Measurements from ENCODE around the gene SCARB1.
A peak's percentile ranks its signal among the peaks of the same experiment; 100 is the strongest.
"Not testable (repeated sequence)": the region's sequence is repeated elsewhere in the genome, so short reads cannot be mapped to it uniquely, and the experiment has no call there.

The SCARB1 gene

DNA sequence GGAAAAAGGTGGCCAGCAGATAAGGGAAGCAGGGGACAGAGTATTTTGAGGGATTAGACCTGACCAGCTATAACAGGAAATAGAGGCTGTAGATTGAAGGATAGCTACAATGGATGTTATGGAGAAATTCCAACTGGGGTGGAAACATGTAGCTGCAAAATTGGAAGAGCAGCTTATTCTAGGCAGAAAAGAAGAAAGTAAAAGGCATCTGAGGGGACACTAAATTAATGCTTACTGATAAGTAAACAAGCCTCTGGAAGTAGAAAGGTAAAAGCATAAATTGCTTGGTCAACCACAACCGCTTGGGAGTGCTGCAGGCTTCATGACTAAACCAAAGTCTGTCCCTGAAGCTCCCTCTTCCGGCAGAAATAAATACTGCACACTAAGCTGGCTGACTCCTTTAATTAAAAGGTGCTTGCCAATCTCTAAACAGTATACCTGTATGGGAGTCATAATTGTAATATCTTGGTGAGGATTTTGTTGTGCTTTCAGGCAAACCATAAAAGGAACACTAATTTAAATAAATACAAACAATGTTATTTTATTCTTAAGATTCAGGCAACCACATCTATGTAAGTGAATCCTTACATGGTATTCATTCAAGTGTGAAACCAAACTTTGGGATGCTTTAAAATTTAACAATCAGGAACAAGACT is 43.1 kb upstream of the SCARB1 start:
- Histone ChIP-seq H3K4me3 (replicated peaks; ENCODE audit: low read depth, low read length) (no peak overlapping the region), H3K27me3 (replicated peaks; ENCODE audit: control insufficient read depth, insufficient read depth, low read length) (no peaks in the 10 kb centered on the region), H3K36me3 (ENCODE audit: control insufficient read depth, insufficient read depth, low read length) (peaks cover 7% of the 10 kb centered on the region)
- no peak for DNase-seq (ENCODE audit: extremely low read depth, insufficient read length)
- TF ChIP-seq, protein P1, sequence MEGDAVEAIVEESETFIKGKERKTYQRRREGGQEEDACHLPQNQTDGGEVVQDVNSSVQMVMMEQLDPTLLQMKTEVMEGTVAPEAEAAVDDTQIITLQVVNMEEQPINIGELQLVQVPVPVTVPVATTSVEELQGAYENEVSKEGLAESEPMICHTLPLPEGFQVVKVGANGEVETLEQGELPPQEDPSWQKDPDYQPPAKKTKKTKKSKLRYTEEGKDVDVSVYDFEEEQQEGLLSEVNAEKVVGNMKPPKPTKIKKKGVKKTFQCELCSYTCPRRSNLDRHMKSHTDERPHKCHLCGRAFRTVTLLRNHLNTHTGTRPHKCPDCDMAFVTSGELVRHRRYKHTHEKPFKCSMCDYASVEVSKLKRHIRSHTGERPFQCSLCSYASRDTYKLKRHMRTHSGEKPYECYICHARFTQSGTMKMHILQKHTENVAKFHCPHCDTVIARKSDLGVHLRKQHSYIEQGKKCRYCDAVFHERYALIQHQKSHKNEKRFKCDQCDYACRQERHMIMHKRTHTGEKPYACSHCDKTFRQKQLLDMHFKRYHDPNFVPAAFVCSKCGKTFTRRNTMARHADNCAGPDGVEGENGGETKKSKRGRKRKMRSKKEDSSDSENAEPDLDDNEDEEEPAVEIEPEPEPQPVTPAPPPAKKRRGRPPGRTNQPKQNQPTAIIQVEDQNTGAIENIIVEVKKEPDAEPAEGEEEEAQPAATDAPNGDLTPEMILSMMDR (IDR thresholded peaks at IDR 0.05; ENCODE audit: insufficient read depth, low read length, poor library complexity, severe bottlenecking): peak; percentile 98

DNA sequence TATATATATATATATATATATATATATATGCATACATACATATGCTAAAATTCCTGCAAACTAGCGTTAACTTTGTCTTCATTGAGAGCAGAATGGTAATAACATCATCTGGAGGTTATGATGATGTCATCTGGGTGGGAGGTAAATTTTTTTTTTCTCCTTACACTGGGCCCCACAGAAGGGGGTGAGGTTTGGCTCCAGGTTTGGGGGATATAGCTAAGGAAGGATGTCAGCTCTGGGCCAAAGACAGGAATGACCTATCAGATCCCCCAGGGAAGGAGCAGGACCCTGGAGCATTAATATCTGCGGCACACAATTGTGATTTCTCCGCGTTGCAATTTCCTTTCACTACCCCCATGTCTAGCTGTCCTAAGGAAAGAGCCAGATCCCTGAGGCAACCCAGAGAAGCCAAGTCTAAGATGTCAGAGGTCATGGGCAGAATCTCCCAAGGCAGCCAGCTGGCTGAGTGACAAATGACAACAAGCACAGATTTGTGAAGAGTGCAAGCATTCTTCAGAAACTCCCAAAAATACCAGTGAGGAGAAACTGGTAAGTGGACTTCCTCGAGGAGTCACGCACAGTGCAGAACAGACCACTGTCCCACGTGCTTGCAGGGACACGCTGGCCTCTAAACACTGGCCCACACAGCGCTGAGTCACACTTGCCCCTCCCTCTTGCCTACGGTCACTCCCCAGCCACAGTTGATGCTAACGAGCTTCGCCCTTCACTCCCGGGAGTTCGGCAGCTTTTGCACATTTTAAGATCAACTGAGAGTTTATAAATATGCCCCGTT is 40.8 kb upstream of the SCARB1 start:
- H3K36me3 ChIP-seq (ENCODE audit: control insufficient read depth, insufficient read depth, low read length): no peaks in the 10 kb centered on the region
- no peak overlapping the region for H3K4me3 ChIP-seq (replicated peaks; ENCODE audit: low read depth, low read length)
- DNase-seq (ENCODE audit: extremely low read depth, insufficient read length): no peak
- H3K27me3 ChIP-seq (replicated peaks; ENCODE audit: control insufficient read depth, insufficient read depth, low read length): no peaks in the 10 kb centered on the region
- TF ChIP-seq, protein P1 (IDR thresholded peaks at IDR 0.05; ENCODE audit: insufficient read depth, low read length, poor library complexity, severe bottlenecking): no peak

DNA sequence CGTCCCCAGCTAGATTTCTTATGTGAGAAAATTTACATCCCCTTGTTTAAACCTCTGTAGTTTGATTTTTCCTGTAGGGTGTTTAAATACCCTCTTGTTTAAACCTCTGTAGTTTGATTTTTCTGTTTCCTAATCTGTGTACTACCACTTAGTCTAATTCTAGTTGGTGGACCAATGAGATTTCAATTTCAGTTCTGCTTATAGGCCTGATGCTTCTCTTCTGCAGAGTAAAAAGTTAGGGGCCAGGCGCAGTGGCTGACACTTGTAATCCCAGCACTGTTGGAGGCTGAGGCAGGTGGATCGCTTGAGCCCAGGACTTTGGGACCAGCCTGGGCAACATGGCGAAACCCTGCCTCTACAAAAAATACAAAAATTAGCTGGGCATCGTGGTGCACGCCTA is 39.3 kb upstream of the SCARB1 start:
- DNase-seq (ENCODE audit: extremely low read depth, insufficient read length): no peak
- TF ChIP-seq, protein P1 (IDR thresholded peaks at IDR 0.05; ENCODE audit: insufficient read depth, low read length, poor library complexity, severe bottlenecking): no peak
- Histone ChIP-seq H3K27me3 (replicated peaks; ENCODE audit: control insufficient read depth, insufficient read depth, low read length) (no peaks in the 10 kb centered on the region), H3K4me3 (replicated peaks; ENCODE audit: low read depth, low read length) (no peak overlapping the region), H3K36me3 (ENCODE audit: control insufficient read depth, insufficient read depth, low read length) (no peaks in the 10 kb centered on the region)

DNA sequence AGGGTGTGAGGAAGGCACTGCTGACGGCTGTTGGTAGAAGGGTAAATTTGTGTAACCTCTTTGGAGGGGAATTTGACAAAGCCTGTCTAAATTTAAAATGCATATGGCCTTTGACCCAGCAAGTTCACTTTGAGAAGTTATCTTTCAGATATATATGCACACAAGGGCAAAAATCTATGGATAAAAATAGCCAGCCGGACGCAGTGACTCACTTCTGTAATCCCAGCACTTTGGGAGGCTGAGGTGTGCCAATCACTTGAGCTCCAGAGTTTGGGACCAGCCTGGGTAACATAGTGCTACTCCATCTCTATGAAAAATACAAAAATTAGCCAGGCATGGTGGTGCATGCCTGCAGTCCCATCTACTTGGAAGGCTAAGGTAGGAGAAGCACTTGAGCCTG is 37.3 kb upstream of the SCARB1 start:
- TF ChIP-seq, protein P1 (IDR thresholded peaks at IDR 0.05; ENCODE audit: insufficient read depth, low read length, poor library complexity, severe bottlenecking): no peak
- Histone ChIP-seq H3K27me3 (replicated peaks; ENCODE audit: control insufficient read depth, insufficient read depth, low read length) (no peaks in the 10 kb centered on the region), H3K4me3 (replicated peaks; ENCODE audit: low read depth, low read length) (no peak overlapping the region), H3K36me3 (ENCODE audit: control insufficient read depth, insufficient read depth, low read length) (no peaks in the 10 kb centered on the region)
- DNase-seq (ENCODE audit: extremely low read depth, insufficient read length): no peak

DNA sequence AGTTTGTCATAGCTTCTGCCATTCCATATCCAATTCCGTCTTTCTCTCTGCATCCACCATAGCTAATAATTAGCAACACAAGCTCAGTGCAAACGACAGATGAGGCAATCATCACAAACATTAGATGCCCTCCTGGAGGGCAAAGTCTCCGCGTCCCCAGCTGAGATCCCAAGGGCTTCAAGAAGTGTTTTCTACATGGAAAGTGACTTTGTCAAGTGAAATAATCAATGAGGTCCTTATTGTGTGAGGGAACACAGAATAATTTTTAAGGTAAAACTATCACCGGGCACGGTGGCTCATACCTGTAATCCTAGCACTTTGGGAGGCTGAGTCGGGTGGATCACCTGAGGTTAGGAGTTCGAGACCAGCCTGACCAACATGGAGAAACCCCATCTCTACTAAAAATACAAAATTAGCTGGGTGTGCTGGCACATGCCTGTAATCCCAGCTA is 36.7 kb upstream of the SCARB1 start:
- not testable (repeated sequence) for H3K36me3 ChIP-seq (ENCODE audit: control insufficient read depth, insufficient read depth, low read length); H3K27me3 ChIP-seq (replicated peaks; ENCODE audit: control insufficient read depth, insufficient read depth, low read length); DNase-seq (ENCODE audit: extremely low read depth, insufficient read length); H3K4me3 ChIP-seq (replicated peaks; ENCODE audit: low read depth, low read length)

DNA sequence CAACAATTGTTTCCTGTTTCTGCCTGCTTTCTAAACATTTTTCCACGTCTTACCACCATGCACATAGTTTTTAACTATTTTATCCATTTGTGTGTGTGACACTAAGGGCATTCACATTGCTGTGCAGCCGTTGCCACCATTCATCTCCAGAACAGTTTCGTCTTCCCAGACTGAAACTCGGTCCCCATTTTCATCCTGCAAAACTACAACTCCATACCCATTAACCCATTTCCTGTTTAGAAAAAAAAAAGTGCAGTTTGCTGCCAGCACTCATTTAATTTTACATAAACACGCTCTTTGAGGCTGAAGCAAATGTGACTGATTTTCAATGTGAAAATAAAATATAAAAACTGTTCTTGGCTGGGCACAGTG is 35.2 kb upstream of the SCARB1 start:
- no peak overlapping the region for H3K4me3 ChIP-seq (replicated peaks; ENCODE audit: low read depth, low read length)
- no peaks in the 10 kb centered on the region for H3K27me3 ChIP-seq (replicated peaks; ENCODE audit: control insufficient read depth, insufficient read depth, low read length)
- TF ChIP-seq, protein P1 (IDR thresholded peaks at IDR 0.05; ENCODE audit: insufficient read depth, low read length, poor library complexity, severe bottlenecking): no peak
- no peaks in the 10 kb centered on the region for H3K36me3 ChIP-seq (ENCODE audit: control insufficient read depth, insufficient read depth, low read length)
- DNase-seq (ENCODE audit: extremely low read depth, insufficient read length): no peak

Data from GM06990 (cell line).